GM21528 (cell line): ENCODE data around the gene RGS3.
"Not testable (repeated sequence)": the region's sequence is repeated elsewhere in the genome, so short reads cannot be mapped to it uniquely, and the experiment has no call there.

ENCODE experiments used
- ATAC-seq: cut with Tn5 transposase; IDR thresholded peaks from one replicate; pipeline ENCODE4 v1.9.1; 2021; ENCODE audit warnings: mild to moderate bottlenecking, moderate library complexity; ENCODE audit not compliant: unreplicated experiment, low FRiP score

The RGS3 gene

GRCh38 chr9:113628621-113629020, 165.1 kb downstream of the RGS3 start:
- ATAC-seq: no peak

DNA sequence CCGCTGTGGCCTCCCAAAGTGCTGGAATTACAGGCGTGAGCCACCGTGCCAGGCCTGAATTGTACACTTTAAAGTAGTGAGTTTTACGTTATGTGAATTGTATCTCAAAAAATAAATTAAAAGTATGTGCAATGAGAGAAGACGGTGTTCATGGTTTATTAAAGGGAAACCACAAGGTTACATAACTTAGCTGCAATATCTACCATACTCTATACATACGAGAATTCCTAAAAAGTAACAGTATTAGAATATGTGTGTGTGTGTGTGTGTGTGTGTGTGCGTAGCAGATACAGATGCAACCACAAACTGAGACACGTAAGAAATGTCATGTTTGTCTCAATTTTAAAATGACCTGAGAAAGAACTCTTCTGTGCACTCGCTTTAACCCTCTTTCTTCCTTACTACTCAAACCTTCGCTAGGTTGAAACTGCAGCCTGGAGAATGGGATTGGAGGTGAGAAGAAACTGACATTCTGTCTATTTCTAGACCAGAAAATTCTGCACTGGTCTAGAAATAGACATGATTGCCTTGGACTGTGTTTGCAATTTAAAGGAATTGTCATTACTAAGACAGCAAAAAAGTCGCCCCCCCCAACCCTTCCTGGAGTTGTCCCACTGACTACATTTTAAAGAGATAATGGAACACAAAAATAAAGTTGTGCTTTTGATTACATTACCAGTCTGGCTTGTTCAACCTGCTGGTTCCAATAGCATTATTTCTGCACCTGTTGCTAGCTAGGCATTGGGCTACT, 167.0 kb downstream of the RGS3 start:
- ATAC-seq: no peak

GRCh38 chr9:113631137-113631765, 167.7 kb downstream of the RGS3 start:
- no peak for ATAC-seq

DNA sequence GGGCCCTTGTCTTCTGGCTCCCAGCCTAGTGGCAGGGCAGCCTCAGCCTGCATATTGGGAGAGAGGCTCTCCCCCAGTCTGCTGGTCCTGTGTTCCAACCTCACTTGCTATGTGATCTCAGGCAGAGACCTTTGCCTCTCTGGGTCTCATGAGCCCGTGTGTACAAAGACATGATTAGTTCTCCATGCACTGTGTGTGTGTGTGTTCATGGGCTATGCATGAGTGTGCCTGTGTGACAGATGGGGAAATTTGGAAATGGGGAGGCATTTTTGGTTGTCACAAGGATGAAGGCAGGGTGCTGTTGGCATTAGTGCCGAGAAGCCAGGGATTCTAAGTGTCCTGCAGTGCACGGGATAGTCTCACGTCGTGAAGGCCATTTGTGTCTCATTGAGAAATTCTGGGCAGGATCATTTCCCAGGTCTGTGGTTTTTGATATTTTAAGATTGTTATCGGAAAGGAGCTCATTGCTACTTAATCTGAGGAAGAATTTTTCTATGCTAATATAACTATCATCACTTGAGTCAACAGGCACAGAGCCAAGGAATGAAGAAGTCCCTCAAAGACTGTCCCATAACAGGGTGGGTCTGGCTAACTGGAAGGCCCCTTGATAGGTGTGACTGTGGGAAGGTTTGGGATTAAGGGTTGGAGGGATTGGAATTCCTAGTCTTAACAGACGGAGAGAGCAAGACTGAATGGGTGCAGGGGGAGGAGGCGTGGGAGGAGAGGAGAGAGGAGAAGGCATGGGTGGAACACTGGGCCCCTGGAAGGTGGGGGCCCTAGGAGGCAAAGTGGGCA, 168.5 kb downstream of the RGS3 start:
- ATAC-seq: no peak

GRCh38 chr9:113632776-113633590, 169.5 kb downstream of the RGS3 start:
- ATAC-seq: no peak

DNA sequence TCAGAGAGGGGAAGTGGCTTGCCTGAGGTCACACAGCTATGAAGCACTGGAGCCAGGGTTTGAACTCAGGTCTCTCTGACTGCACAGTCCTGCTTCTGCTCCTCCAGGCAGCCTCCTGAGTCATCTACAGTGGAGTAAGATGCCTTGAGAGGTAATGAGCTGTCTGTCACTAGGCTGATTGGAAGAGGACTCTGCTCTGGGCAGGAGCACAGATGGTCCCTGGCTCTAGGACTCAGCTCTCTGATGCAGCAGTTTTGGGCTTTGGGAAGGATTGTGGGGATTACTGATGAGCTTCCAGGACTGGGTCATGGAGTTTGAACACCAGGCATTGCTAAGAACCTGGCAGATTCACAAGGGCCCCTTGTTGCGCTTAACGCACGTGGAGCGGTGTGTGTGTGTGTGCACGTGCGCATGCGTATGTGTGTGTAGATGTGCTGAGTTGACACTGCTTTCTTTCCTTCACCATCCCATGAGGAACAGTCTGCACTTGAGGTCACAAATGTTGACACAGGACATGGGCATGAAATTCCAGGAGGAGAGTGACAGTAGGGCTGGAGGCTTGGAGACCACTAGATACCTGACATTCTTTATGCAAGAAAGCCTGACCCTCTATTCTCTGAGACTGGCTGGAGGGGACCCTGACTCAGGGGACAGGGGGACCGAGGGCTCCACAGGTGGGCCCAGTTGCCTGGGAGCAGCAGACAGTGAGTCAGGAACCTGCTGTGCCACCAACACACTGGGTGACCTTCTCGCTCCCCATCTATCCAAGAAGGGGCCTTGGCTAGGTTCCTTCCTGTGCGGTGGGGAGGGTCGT, 170.5 kb downstream of the RGS3 start:
- no peak for ATAC-seq

DNA sequence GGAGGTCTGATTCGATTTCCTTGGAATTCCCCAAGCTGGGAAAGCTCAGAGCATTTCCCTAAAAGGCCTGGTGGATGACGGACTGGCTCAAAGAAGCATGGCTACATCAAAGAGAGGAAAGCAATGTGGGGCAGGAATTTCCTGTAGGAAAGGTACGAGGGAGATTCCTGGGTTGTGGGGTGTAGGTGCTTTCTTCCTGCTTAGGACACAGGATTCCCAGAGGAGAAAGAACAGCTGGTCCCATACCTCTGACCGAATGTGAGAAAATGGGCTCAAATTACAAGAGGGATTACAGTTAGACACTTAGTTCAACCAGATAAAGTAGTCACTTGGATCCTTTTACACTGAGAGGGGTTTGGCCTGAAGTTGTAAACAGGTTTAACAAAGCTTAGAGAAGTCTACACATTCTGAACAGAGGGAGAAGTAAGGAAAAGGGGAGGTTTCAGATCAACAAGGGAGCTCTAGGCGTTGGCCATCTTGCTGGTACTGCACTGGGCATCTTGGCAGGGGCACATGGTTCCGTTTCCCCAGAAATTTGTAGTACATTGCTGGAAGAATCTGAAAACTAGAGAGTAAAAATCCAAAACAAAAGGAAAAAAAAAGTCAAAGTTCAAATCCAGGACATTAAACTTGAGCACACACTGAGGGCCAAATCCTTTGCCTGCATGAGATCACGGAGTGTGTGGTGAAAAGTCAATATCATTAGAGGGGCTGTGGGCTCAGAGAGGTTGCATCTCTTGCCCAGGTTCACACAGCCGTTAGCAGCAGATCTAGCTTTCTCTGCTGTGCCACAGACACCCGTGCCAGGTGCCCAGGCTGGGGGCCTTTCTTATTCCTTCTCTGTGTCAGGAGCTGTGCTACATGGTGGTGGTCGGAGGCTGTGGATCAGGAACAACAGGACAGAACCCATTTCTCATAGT, 171.3 kb downstream of the RGS3 start:
- ATAC-seq: no peak

DNA sequence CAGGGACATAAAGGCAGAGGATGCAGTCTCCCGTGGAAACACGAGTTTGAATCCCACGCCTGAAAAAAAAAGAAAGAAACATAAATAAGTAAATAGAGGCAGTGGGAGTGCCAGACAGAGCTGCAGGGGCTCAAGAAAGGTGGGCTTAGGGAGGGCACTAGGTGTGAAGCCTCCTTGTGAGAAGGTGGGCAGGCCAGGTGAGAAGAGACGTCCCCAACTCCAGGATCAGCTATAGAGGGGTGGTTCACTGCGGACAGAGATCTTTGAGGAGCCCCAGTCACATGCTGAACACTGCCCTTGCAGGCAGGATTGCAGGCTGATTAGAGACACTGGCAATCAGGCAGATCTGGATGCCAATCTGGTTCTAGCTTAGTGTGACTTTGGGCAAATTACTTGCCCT, 172.1 kb downstream of the RGS3 start:
- ATAC-seq: no peak

DNA sequence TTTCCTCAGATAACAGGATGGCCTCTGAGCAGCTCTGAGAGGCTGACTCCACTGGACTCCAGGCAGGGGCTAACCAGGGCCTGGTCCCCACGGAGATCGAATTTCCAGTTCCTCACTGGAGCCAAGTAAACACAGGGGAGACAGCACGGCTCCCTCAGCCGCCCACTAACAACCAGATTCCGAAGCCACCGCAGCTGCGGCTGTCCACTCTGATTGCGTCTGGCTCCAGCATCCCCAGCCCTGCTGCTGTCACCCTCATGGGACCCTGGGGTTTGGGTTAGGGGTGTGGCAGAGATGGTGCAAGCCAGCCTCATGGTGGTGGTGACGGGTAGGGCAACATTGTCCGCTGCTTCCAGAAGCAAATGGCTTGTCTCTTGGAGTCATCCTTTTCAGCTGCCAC, 172.6 kb downstream of the RGS3 start:
- no peak for ATAC-seq

GRCh38 chr9:113636693-113637092, 173.2 kb downstream of the RGS3 start:
- ATAC-seq: no peak

DNA sequence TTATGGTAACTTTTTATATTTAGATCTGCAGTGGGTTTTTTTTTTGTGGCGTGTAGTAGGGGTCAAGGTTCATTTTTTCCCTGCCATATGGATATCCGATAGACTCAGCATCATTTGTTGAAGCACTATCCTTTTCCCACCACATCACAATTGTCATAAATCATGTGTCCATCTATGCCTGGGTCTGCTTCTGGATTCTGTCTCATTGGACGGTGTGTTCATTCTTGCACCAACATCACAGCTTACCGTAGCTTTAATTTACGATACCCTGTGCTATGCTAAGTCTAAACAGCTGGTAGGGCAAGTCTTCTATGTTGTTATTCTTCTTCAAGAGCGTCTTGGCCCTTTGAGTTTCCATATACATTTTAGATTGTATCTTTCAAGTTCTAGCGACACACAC, 175.0 kb downstream of the RGS3 start:
- ATAC-seq: no peak

GRCh38 chr9:113638897-113639296, 175.4 kb downstream of the RGS3 start:
- ATAC-seq: no peak

DNA sequence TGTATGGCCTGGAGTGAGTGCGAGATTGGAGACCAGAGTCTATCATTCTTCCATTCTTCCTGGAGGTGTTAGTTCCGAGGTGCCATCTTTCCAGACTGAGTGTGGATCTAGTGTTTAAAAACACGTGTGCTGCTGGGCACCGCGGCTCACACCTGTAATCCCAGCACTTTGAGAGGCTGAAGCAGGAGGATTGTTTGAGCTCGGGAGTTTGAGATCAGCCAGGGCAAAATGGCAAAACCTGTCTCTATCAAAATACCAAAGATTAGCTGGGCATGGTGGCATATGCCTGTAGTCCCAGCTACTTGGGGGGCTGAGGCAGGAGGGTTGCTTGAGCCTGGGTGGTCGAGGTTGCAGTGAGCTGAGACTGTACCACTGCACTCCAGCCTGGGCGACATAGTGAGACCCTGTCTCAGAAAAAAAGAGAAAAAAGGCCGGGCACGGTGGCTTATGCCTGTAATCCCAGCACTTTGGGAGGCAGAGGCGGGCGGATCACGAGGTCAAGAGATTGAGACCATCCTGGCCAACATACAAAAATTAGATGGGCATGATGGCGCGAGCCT, 176.0 kb downstream of the RGS3 start:
- ATAC-seq: not testable (repeated sequence)

DNA sequence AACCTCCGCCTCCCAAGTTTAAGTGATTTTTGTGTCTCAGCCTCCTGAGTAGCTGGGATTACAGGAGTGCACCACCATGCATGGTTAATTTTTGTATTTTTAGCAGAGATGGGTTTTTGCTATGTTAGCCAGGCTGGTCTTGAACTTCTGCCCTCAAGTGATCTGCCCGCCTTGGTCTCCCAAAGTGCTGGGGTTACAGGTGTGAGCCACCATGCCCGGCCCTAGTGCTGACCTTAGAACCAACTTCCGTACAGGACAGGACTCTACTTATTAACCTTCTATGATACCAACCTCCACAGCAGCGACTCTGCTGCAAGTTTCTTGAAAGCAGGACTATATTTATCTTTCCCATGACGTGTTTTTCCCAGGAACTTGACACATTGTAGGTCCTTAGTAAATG, 176.9 kb downstream of the RGS3 start:
- ATAC-seq: no peak

DNA sequence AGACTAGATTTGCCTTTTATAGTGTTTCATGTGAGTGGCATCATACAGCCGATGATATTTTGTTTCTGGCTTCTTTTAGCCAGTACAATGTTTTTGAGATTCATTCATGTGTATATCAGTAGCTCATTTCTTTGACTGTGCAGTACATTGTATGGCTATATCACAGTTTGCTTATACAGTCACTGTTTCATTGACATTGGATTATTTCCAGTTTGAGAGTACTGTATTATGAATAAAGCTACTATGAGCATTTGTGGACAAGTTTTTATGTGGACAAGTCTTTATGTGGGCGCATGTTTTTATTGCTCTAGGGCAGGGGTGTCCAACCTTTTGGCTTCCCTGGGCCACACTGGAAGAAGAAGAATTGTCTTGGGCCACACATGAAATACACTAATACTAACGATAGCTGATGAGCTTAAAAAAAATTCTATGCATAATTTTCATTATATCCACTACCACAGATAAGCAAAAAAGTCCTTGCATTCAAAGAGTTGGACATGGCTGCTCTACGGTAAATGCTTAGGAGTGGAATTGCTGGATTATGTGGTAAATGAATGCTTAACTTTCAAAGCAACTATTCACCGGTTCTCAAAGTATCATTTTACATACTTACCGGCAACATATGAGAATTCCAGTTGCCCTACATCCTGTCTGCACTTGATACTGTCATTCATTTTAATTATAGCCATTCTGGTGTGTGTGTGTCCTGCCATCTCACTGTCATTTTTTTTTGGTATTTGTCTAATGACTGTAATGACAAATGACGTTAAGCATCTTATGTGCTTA, 177.8 kb downstream of the RGS3 start:
- ATAC-seq: no peak

DNA sequence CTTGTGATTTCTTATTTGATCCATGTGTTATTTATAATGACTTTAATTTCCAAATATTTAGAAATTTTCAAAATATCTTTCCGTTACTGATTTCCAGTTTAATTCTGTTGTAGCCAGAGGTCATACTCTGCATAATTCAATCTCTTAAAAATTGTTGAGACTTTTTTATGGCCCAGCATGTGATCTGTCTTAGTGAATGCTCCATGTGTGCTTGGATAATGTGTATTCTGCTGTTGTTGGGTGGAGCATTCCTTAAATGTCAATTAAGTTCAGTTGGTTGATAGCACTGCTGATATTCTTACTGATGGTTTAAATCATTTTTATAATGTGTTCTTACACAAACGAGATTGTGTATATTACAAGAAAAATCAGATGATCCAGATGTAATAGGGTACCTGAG, 180.8 kb downstream of the RGS3 start:
- ATAC-seq: no peak

DNA sequence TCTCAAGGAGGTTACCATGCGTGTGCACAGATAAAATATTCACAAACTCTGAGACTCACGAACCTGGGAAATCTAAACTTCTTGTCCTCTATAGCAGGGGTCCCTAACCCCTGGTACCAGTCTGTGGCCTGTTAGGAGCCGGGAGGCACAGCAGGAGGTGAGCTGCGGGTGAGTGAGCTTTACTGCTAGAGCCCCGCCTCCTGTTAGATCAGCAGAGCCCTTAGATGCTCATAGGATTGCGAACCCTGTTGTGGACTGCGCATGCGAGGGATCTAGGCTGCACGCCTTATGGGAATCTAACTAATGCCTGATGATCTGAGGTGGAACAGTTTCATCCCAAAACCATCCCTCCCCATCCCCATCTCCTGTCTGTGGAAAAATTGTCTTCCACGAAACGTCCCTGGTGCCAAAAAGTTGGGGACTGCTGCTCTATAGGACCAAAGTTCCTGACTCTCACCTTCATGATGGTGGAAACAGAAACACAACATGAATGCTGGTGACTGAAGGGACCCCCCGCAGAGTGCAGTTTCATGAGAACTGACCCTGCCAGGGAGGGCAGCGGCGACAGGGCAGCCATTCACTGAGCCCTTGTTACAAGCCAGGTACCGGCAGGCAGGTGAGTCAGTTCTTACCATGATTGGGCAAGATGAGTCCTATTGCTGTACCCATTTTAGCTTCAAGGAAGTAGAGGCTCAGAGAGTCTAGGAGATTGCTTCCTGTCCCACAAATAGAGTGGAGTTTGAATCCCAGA, 181.9 kb downstream of the RGS3 start:
- no peak for ATAC-seq
